ENCODE data around the gene PRR18.

- TF ChIP-seq ZSCAN29 (CRISPR knock-in tag; conservative IDR thresholded peaks at IDR 0.05) (no peak), U2AF1 (optimal IDR thresholded peaks at IDR 0.05; ENCODE audit: low read depth, low read length) (no peak), E2F5 (CRISPR knock-in tag; conservative IDR thresholded peaks at IDR 0.05) (no peak), CTCF (CRISPR knock-in tag; IDR thresholded peaks at IDR 0.05) (no peak), ZNF709 (CRISPR knock-in tag; IDR thresholded peaks at IDR 0.05) (no peak), HOXA5 (CRISPR knock-in tag; IDR thresholded peaks at IDR 0.05) (no peak), ZNF274 (CRISPR knock-in tag; IDR thresholded peaks at IDR 0.05) (no peak)
Measured at GRCh38 chr6:166348305-166348949, 40.2 kb upstream of the PRR18 start.

Data from HepG2 (cell line).